ENCODE measurements around the gene NUCKS1. TPM values are rescaled to one million over a fixed set of nuclear protein-coding genes. Genes with fewer than 3 reads are reported as not detected.

NUCKS1 gene
- total and polyA plus RNA-seq, 2 of the 4 experiments (the other 2 are of a cell fraction) = 37.9 to 103 TPM

- TF ChIP-seq MAFK (IDR thresholded peaks at IDR 0.05; ENCODE audit: low read depth, low read length) = peak; percentile 36; the same call in 1 of the 2 replicates
Measured at GRCh38 chr1:205714190-205714905, 35.6 kb downstream of the NUCKS1 start (continued).

GRCh38 chr1:205711105-205712048 lies 38.6 kb downstream of the NUCKS1 start:
- Histone ChIP-seq H3K79me1 (ENCODE audit: low read depth in 1 of 2, low read length in 2 of 2) (peaks cover 10 to 27% of the 10 kb centered on the region in 2 experiments; a peak in 3 of 4 replicates), H2BK20ac (ENCODE audit: low read depth, low read length) (no peak overlapping the region)

More at GRCh38 chr1:205711105-205712048, 38.6 kb downstream of the NUCKS1 start:
- ChIA-PET CTCF (interaction anchor here (0.5 to 7.0 kb wide), 14 partner anchors 10 to 266 kb away, joined by 3 to 53 read pairs (median 4); no protein-coding TSS in a partner anchor), POLR2A (ENCODE audit: unreplicated experiment) (no interaction called here)
- ATAC-seq (ENCODE audit: low read depth) (peak; percentile 78), DNase-seq (peak; percentile 86)
- Histone ChIP-seq H2BK15ac (ENCODE audit: low read depth, low read length) (no peak overlapping the region), H3K27ac (ENCODE audit: insufficient read depth, low read length) (no peak overlapping the region), H3K36me3 (ENCODE audit: control insufficient read depth, insufficient read depth, low read length) (peaks cover 4% of the 10 kb centered on the region), H3K4me3 (ENCODE audit: insufficient read depth, low read depth, low read length) (no peak overlapping the region), H3K4me2 (ENCODE audit: low read depth, low read length) (no peak overlapping the region), H4K8ac (ENCODE audit: low read depth in 2 of 2, low read length in 2 of 2) (no peak overlapping the region), H3K56ac (ENCODE audit: extremely low read depth, insufficient read depth, low read length) (no peak overlapping the region), H3K14ac (replicated peaks; ENCODE audit: low read depth, low read length) (no peak overlapping the region), H3K9me3 (ENCODE audit: control insufficient read depth, insufficient read depth, low read length) (no peaks in the 10 kb centered on the region), H3K18ac (ENCODE audit: low read depth, low read length) (no peak overlapping the region), H3K4ac (ENCODE audit: low read depth, low read length) (no peak overlapping the region), H4K20me1 (ENCODE audit: insufficient read depth, low read length) (peaks cover 4% of the 10 kb centered on the region; the same call in 1 of the 2 replicates), H2AFZ (replicated peaks; ENCODE audit: low read length, poor library complexity) (no peak overlapping the region), H2AK9ac (replicated peaks; ENCODE audit: low read depth, low read length, poor library complexity) (no peak overlapping the region), H3K4me1 (ENCODE audit: control insufficient read depth, insufficient read depth, low read length) (peaks cover 8% of the 10 kb centered on the region), H2BK5ac (ENCODE audit: low read depth, low read length, poor library complexity, severe bottlenecking) (no peak overlapping the region), H3K23ac (ENCODE audit: low read depth, low read length) (no peak overlapping the region), H3K9me1 (ENCODE audit: insufficient read depth, low read length) (peaks cover 10% of the 10 kb centered on the region), H2AK5ac (ENCODE audit: low read depth, low read length) (no peak overlapping the region), H2BK120ac (ENCODE audit: low read depth, low read length) (no peak overlapping the region), H3K9ac (ENCODE audit: low read depth, low read length) (no peak overlapping the region), H4K5ac (ENCODE audit: low read depth, low read length) (no peak overlapping the region), H3K27me3 (ENCODE audit: control insufficient read depth, insufficient read depth, low read length) (no peaks in the 10 kb centered on the region), H4K91ac (ENCODE audit: insufficient read depth, low read depth, low read length) (no peak overlapping the region)
- dilution Hi-C loops (cut with HindIII; ENCODE audit: low sequenced_read_pairs, unreplicated experiment) = no loop called here
- no CpG with 5 or more reads among the region's 8 CpGs for WGBS, 2 experiments (ENCODE audit: extremely low coverage in 2 of 2, insufficient read length in 1 of 2)
- in situ Hi-C loops (cut with MboI; ENCODE audit: low sequenced_read_pairs) = loop anchor here (5.0 kb wide), 1 partner anchor 119 kb away; no protein-coding TSS in a partner anchor
- intact Hi-C loops (cut with micrococcal nuclease) = loop anchor here (1.0 to 2.0 kb wide), 4 partner anchors 52 to 183 kb away; no protein-coding TSS in a partner anchor
- BruUV-seq (replicated peaks) = no TSS peak
- TF ChIP-seq ELK1 (IDR thresholded peaks at IDR 0.05; ENCODE audit: borderline replicate concordance, low read depth, low read length) = no peak
- peak; percentile 83 for TF ChIP-seq SMC3 (IDR thresholded peaks at IDR 0.05; ENCODE audit: low read depth, low read length)
- TF ChIP-seq FOS (IDR thresholded peaks at IDR 0.05; ENCODE audit: low read depth, low read length) = no peak
- peak; percentile 57 for TF ChIP-seq CEBPB (IDR thresholded peaks at IDR 0.05; ENCODE audit: low read depth, low read length)
- TF ChIP-seq RAD21 (IDR thresholded peaks at IDR 0.05; ENCODE audit: low read length) = peak; percentile 88
- TF ChIP-seq MAZ (IDR thresholded peaks at IDR 0.05; ENCODE audit: borderline replicate concordance, low read depth, low read length) = no peak
- peak; percentile 93 for TF ChIP-seq CTCF (conservative IDR thresholded peaks at IDR 0.05; ENCODE audit: low read depth, low read length)

Measured in IMR-90 (cell line).